HepG2 (cell line): Measurements from ENCODE around the gene CKS1B. TPM values are rescaled to one million over a fixed set of nuclear protein-coding genes. Genes with fewer than 3 reads are reported as not detected.

Experiments used
- ARID3A ChIP-seq: IDR thresholded peaks from 2 replicates; pipeline ENCODE4 v1.6.1; 2012; ENCODE audit warnings: low read depth, low read length, improper control_type of control experiment
- E2F1 ChIP-seq: sonication (generic); formaldehyde crosslinking; IDR thresholded peaks from 2 replicates; pipeline ENCODE4 v1.5.0; 2020; ENCODE audit warnings: missing genetic modification reagents
- HMG20B ChIP-seq: conservative IDR thresholded peaks from 2 replicates; pipeline ENCODE4 v1.6.1; 2016; ENCODE audit warnings: missing genetic modification reagents, missing compliant biosample characterization
- KLF6 ChIP-seq: IDR thresholded peaks from 2 replicates; pipeline ENCODE4 v1.8.0; 2016; ENCODE audit warnings: missing biosample characterization, missing genetic modification reagents
- MTF1 ChIP-seq: sonication (generic); formaldehyde crosslinking; IDR thresholded peaks from 2 replicates; pipeline ENCODE4 v1.5.0; 2020; ENCODE audit warnings: missing genetic modification reagents
- PHF5A ChIP-seq: IDR thresholded peaks from one replicate; pipeline ENCODE4 v1.6.1; 2018; ENCODE audit warnings: low read depth, missing genetic modification reagents; ENCODE audit not compliant: unreplicated experiment
- RFX5 ChIP-seq: IDR thresholded peaks from 2 replicates; pipeline ENCODE4 v1.6.1; 2011; ENCODE audit warnings: low read depth, low read length, improper control_type of control experiment
- TBX2 ChIP-seq: sonication (generic); formaldehyde crosslinking; IDR thresholded peaks from 2 replicates; pipeline ENCODE4 v1.5.0; 2020; ENCODE audit warnings: missing genetic modification reagents, mild to moderate bottlenecking, borderline replicate concordance
- XRCC5 ChIP-seq: fragments of 200-400 bp; formaldehyde crosslinking; optimal IDR thresholded peaks from 2 replicates; pipeline ENCODE3; 2017; ENCODE audit warnings: mild to moderate bottlenecking, low read length
- ZBTB34 ChIP-seq: sonication (generic); formaldehyde crosslinking; IDR thresholded peaks from 2 replicates; pipeline ENCODE4 v1.8.0; 2022; ENCODE audit warnings: mild to moderate bottlenecking, missing genetic modification reagents
- ZFX ChIP-seq: sonication (generic); formaldehyde crosslinking; IDR thresholded peaks from 2 replicates; pipeline ENCODE4 v1.4.0; 2020; ENCODE audit warnings: mild to moderate bottlenecking, low read depth, missing genetic modification reagents, moderate library complexity
- ZGPAT ChIP-seq: IDR thresholded peaks from 2 replicates; pipeline ENCODE4 v1.6.1; 2016; ENCODE audit warnings: mild to moderate bottlenecking
- ZNF276 ChIP-seq: sonication (generic); formaldehyde crosslinking; IDR thresholded peaks from 2 replicates; pipeline ENCODE4 v1.4.0; 2020; ENCODE audit warnings: mild to moderate bottlenecking, low read depth, missing genetic modification reagents
- ZNF503 ChIP-seq: sonication (generic); formaldehyde crosslinking; IDR thresholded peaks from 2 replicates; pipeline ENCODE4 v1.4.0; 2020; ENCODE audit warnings: missing genetic modification reagents
- ZNF749 ChIP-seq: sonication (generic); formaldehyde crosslinking; IDR thresholded peaks from 2 replicates; pipeline ENCODE4 v1.8.0; 2022; ENCODE audit warnings: mild to moderate bottlenecking, missing genetic modification reagents, moderate library complexity, borderline replicate concordance
- ZNF800 ChIP-seq: sonication (generic); formaldehyde crosslinking; IDR thresholded peaks from 2 replicates; pipeline ENCODE4 v1.4.0; 2020; ENCODE audit warnings: missing genetic modification reagents
- polyA plus RNA-seq, 8 experiments: library from polyadenylated mRNA; depleted of rRNA in 3 of 8; stranded (reverse) in 7 of 8; unstranded in 1 of 8; fragments of >200 nt; fragmentation: Illumina TruSeq in 4 of 8; extraction: Trizol in 4 of 8; gene quantifications; 2 replicates each; pipeline versions ENCODE4 v1.2.1 to v1.2.3, GENCODE V29; 2011 to 2016; ENCODE audit warnings: low read depth in 4 of 8, missing spikeins in 1 of 8, mixed read lengths in 1 of 8; ENCODE audit not compliant: insufficient read depth in 1 of 8
- total RNA-seq, 5 experiments: library from RNA; depleted of rRNA; stranded (reverse); fragments of >200 nt; fragmentation: Illumina TruSeq; extraction: Trizol; gene quantifications; 2 replicates each; pipeline ENCODE4 v1.2.3, GENCODE V29; 2016; ENCODE audit warnings: low read depth in 1 of 5

Gene CKS1B
- total and polyA plus RNA-seq, 2 of the 13 experiments (the other 11 are each of a cell fraction or from before 2014, with no cell fraction given), result 217 to 222 TPM

GRCh38 chr1:154972517-154973343, 1.8 kb upstream of the CKS1B start (continued):
- TF ChIP-seq ZNF749 (CRISPR knock-in tag), result peak; percentile 58; the same call in 1 of the 2 replicates
- peak; percentile 28 for TF ChIP-seq PHF5A (CRISPR knock-in tag)
- 0 out of 2 replicates have a peak, but pooled peaks have one; percentile 30 for TF ChIP-seq ZBTB34 (CRISPR knock-in tag)
- peak; percentile 41; the same call in 1 of the 2 replicates for TF ChIP-seq KLF6 (CRISPR knock-in tag)
- TF ChIP-seq ZNF503 (CRISPR knock-in tag), result peak; percentile 22; the same call in 1 of the 2 replicates
- no peak for TF ChIP-seq ZNF276 (CRISPR knock-in tag)
- peak; percentile 69 for TF ChIP-seq E2F1 (CRISPR knock-in tag)
- 0 out of 2 replicates have a peak, but pooled peaks have one; percentile 11 for TF ChIP-seq ZFX (CRISPR knock-in tag)
- TF ChIP-seq RFX5, result no peak
- TF ChIP-seq XRCC5, result peak; percentile 81
- peak; percentile 81 for TF ChIP-seq ZGPAT (CRISPR knock-in tag)
- TF ChIP-seq MTF1 (CRISPR knock-in tag), result no peak
- peak; percentile 9; the same call in 1 of the 2 replicates for TF ChIP-seq ZNF800 (CRISPR knock-in tag)
- TF ChIP-seq HMG20B (CRISPR knock-in tag), result 0 out of 2 replicates have a peak, but pooled peaks have one; percentile 32
- no peak for TF ChIP-seq ARID3A
- peak; percentile 68 for TF ChIP-seq TBX2
